Measurements from ENCODE around the gene PLA2G4B.

DNA sequence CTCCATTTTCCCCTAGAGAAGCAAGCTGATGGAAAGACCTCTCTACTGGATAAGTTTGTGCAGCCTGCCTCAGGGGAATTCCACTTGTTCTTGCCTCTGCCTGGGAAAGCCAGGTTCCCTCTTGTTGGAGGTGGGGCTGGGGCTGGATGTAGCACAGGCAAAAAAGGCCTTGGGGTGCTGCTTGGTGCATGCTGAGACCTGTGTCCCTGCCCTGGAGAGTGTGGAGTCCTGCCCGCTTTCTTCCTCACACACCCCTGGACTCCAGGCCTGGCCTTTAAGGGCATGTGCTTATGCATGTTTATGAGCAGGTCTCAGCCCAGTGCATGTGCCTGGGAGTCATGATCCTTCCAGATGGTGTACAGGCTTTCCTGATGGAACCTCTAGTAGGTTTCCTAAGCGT, 34.3 kb upstream of the PLA2G4B start:
- TF ChIP-seq CTCF (IDR thresholded peaks at IDR 0.05 in 4 of 5, conservative IDR thresholded peaks at IDR 0.05 in 1 of 5) (no peak), POLR2A (IDR thresholded peaks at IDR 0.05) (no peak)
